Loucy (cell line): ENCODE measurements around the gene SYT1.

Experiments used
- H2AFZ ChIP-seq: fragments of 200-600 bp; sonication (generic); 2 replicates; pipeline ENCODE4 v1.6.0; 2016; ENCODE audit warnings: antibody characterized with exemption, mild to moderate bottlenecking, low read length, moderate library complexity
- H3F3A ChIP-seq: fragments of 200-600 bp; 2 replicates; pipeline ENCODE4 v1.6.0; 2016; ENCODE audit warnings: antibody characterized with exemption, low read depth, mild to moderate bottlenecking
- H3K27me3 ChIP-seq: fragments of 200-600 bp; sonication (generic); 2 replicates; pipeline ENCODE4 v1.6.1; 2014; ENCODE audit warnings: low read length, mild to moderate bottlenecking; ENCODE audit not compliant: insufficient read depth, poor library complexity, severe bottlenecking
- H3K36me3 ChIP-seq: fragments of 200-600 bp; sonication (generic); 2 replicates; pipeline ENCODE4 v1.6.1; 2016; ENCODE audit warnings: low read length; ENCODE audit not compliant: insufficient read depth
- H3K4me1 ChIP-seq: fragments of 200-600 bp; sonication (generic); 2 replicates; pipeline ENCODE4 v1.5.1; 2014; ENCODE audit warnings: low read length, mild to moderate bottlenecking; ENCODE audit not compliant: insufficient read depth, poor library complexity, severe bottlenecking
- H3K4me2 ChIP-seq: fragments of 200-600 bp; sonication (generic); 2 replicates; pipeline ENCODE4 v1.6.0; 2014; ENCODE audit warnings: antibody characterized with exemption, low read length, low read depth, mild to moderate bottlenecking; ENCODE audit not compliant: poor library complexity, severe bottlenecking
- H3K4me3 ChIP-seq: fragments of 200-600 bp; sonication (generic); 2 replicates; pipeline ENCODE4 v1.5.1; 2014; ENCODE audit warnings: low read length, mild to moderate bottlenecking, mixed read lengths; ENCODE audit not compliant: poor library complexity, severe bottlenecking
- H3K79me2 ChIP-seq: fragments of 200-600 bp; sonication (generic); 2 replicates; pipeline ENCODE4 v1.6.1; 2014; ENCODE audit warnings: low read length; ENCODE audit not compliant: insufficient read depth
- H3K9ac ChIP-seq: fragments of 200-600 bp; sonication (generic); 2 replicates; pipeline ENCODE4 v1.6.0; 2014; ENCODE audit warnings: mild to moderate bottlenecking, low read depth, low read length, moderate library complexity; ENCODE audit not compliant: poor library complexity, severe bottlenecking
- H3K9me2 ChIP-seq: fragments of 200-600 bp; sonication (generic); replicated peaks from 2 replicates; pipeline ENCODE4 v1.6.1; 2016; ENCODE audit warnings: low read depth, low read length, mixed read lengths
- H3K9me3 ChIP-seq: fragments of 200-600 bp; sonication (generic); 2 replicates; pipeline ENCODE4 v1.6.1; 2014; ENCODE audit warnings: mild to moderate bottlenecking, antibody characterized with exemption, low read length, low read depth; ENCODE audit not compliant: insufficient read depth
- H4K20me1 ChIP-seq: fragments of 200-600 bp; sonication (generic); 2 replicates; pipeline ENCODE4 v1.6.0; 2014; ENCODE audit warnings: antibody characterized with exemption, low read length, mild to moderate bottlenecking; ENCODE audit not compliant: insufficient read depth, poor library complexity, severe bottlenecking
- EZH2phosphoT487 ChIP-seq: fragments of 200-600 bp; IDR thresholded peaks from 2 replicates; pipeline ENCODE4 v1.6.1; 2018; ENCODE audit warnings: antibody characterized with exemption, mild to moderate bottlenecking, moderate library complexity, borderline replicate concordance
- TF ChIP-seq, protein P1 (sequence below): fragments of 200-600 bp; sonication (generic); conservative IDR thresholded peaks from 2 replicates; pipeline ENCODE4 v1.5.1; 2014; ENCODE audit warnings: mild to moderate bottlenecking, antibody characterized with exemption, low read length

Gene SYT1

DNA sequence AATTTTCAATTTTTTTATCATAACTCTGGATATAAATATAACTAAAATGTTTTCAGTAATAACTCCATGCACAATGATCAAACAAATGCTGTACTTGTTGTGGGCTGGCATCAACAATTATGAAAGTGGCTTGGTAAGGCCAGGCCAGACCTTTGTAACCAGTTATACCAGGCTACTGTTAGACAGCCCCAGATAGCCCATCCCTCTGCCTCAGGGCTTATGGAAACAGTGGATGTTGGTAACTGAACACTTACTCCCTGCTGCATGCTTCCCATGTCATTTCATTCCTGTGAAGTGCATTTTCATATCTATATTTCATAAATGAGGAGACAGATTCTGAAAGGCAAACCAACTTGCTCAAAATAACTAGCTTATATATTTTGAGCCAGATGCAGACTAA, 195.0 kb downstream of the SYT1 start:
- Histone ChIP-seq H3K4me2 (no peak overlapping the region), H3F3A (no peaks in the 10 kb centered on the region), H3K4me3 (no peak overlapping the region), H3K9ac (no peak overlapping the region), H3K9me3 (no peaks in the 10 kb centered on the region), H3K36me3 (no peaks in the 10 kb centered on the region), H3K9me2 (no peaks in the 10 kb centered on the region), H4K20me1 (no peaks in the 10 kb centered on the region), H3K4me1 (no peaks in the 10 kb centered on the region), H3K27me3 (no peaks in the 10 kb centered on the region), H2AFZ (no peak overlapping the region), H3K79me2 (no peaks in the 10 kb centered on the region)
- no peak for TF ChIP-seq EZH2phosphoT487
- TF ChIP-seq, protein P1, sequence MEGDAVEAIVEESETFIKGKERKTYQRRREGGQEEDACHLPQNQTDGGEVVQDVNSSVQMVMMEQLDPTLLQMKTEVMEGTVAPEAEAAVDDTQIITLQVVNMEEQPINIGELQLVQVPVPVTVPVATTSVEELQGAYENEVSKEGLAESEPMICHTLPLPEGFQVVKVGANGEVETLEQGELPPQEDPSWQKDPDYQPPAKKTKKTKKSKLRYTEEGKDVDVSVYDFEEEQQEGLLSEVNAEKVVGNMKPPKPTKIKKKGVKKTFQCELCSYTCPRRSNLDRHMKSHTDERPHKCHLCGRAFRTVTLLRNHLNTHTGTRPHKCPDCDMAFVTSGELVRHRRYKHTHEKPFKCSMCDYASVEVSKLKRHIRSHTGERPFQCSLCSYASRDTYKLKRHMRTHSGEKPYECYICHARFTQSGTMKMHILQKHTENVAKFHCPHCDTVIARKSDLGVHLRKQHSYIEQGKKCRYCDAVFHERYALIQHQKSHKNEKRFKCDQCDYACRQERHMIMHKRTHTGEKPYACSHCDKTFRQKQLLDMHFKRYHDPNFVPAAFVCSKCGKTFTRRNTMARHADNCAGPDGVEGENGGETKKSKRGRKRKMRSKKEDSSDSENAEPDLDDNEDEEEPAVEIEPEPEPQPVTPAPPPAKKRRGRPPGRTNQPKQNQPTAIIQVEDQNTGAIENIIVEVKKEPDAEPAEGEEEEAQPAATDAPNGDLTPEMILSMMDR = no peak

DNA sequence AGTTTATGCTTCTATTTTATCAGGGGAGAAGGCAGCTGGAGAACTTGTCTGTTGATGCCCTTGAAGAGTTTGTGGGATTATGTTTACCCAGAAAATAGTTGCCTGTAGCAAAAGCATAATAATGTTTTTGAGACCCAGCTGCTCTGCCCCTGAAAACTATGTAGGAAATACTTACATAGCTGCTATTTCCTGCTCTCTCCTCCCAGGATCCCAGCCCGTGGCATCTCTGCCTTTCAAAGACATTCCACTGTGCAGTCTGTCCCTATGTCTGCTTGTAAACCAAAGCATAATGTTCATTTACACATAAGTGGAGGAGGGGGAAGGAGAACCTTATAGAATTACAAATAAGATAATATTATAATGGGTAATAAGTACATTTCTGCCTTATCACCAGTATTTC, 198.7 kb downstream of the SYT1 start:
- Histone ChIP-seq H3K9me2 (no peaks in the 10 kb centered on the region), H3F3A (no peaks in the 10 kb centered on the region), H2AFZ (no peak overlapping the region), H3K9ac (no peak overlapping the region), H3K27me3 (no peaks in the 10 kb centered on the region), H3K9me3 (no peaks in the 10 kb centered on the region), H3K36me3 (no peaks in the 10 kb centered on the region), H3K4me2 (no peak overlapping the region), H4K20me1 (no peaks in the 10 kb centered on the region), H3K4me3 (no peak overlapping the region), H3K4me1 (no peaks in the 10 kb centered on the region), H3K79me2 (no peaks in the 10 kb centered on the region)
- TF ChIP-seq, protein P1 = no peak
- TF ChIP-seq EZH2phosphoT487 = no peak

DNA sequence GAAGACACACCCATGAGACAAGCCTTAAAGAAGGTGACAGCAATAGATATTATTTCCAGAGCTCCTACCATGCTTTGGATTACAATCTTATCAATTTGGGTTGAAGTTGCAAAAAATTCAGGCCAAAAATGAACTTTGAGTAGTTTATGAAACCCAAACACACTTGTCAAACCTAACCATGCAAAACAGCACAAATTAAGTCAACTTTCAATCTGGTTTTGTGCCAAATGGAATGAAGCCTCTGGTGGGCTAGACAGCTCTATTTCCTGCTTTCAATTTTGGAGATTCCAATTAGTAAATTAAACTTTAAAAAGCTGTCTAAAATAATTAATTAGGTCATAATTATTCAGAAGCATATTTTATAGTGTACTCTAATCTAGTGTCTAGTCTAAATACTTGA, 203.4 kb downstream of the SYT1 start:
- Histone ChIP-seq H4K20me1 (no peaks in the 10 kb centered on the region), H3K4me1 (no peaks in the 10 kb centered on the region), H3K9me3 (no peaks in the 10 kb centered on the region), H3F3A (no peaks in the 10 kb centered on the region), H3K4me3 (no peak overlapping the region), H3K9me2 (no peaks in the 10 kb centered on the region), H3K79me2 (no peaks in the 10 kb centered on the region), H3K36me3 (no peaks in the 10 kb centered on the region), H3K4me2 (no peak overlapping the region), H3K27me3 (no peaks in the 10 kb centered on the region), H2AFZ (no peak overlapping the region), H3K9ac (no peak overlapping the region)
- TF ChIP-seq EZH2phosphoT487 = no peak
- TF ChIP-seq, protein P1 = no peak
